Glomerular endothelial cell (primary cell): Measurements from ENCODE around the gene CLIC3. TPM values are rescaled to one million over a fixed set of nuclear protein-coding genes. Genes with fewer than 3 reads are reported as not detected.
"Not testable (repeated sequence)": the region's sequence is repeated elsewhere in the genome, so short reads cannot be mapped to it uniquely, and the experiment has no call there.

Experiments used
- DNase-seq: peaks from one replicate; pipeline ENCODE4 v3.0.0-alpha.2; 2011; ENCODE audit warnings: low read depth, low spot score; ENCODE audit errors: extremely low read depth
- total RNA-seq: library from RNA; depleted of rRNA; stranded (reverse); fragments of >200 nt; gene quantifications from 2 replicates; pipeline ENCODE4 v1.2.3, GENCODE V29; 2015

Gene CLIC3
- total RNA-seq, 1 donor from 2014 or later, result 2.3 TPM

GRCh38 chr9:137006116-137007003 is 10.0 kb upstream of the CLIC3 start:
- no peak for DNase-seq

- not testable (repeated sequence) for DNase-seq
Measured at GRCh38 chr9:137004285-137004684, 7.9 kb upstream of the CLIC3 start.

- DNase-seq, result no peak
Measured at GRCh38 chr9:137002646-137003041, 6.3 kb upstream of the CLIC3 start.

- no peak for DNase-seq
Measured at GRCh38 chr9:137001857-137002645, 5.7 kb upstream of the CLIC3 start.

GRCh38 chr9:137000177-137000930 is 4.0 kb upstream of the CLIC3 start:
- no peak for DNase-seq

GRCh38 chr9:136997830-136998234 is 1.5 kb upstream of the CLIC3 start:
- DNase-seq, result no peak

GRCh38 chr9:136997371-136997770 is 1.0 kb upstream of the CLIC3 start:
- DNase-seq, result no peak

GRCh38 chr9:136995772-136996311 is 526 bp downstream of the CLIC3 start:
- DNase-seq, result no peak

GRCh38 chr9:136995362-136995761 is 1.0 kb downstream of the CLIC3 start:
- DNase-seq, result no peak

- DNase-seq, result no peak
Measured at GRCh38 chr9:136994888-136995230, 1.5 kb downstream of the CLIC3 start.

- no peak for DNase-seq
Measured at GRCh38 chr9:136994180-136994887, 2.0 kb downstream of the CLIC3 start.

GRCh38 chr9:136992819-136993369 is 3.5 kb downstream of the CLIC3 start:
- no peak for DNase-seq

GRCh38 chr9:136991993-136992818 is 4.2 kb downstream of the CLIC3 start, which contains the start of gene PAXX:
TSS of gene PAXX (plus strand) at chr9:136992422. CDS start at chr9:136992444, 22 bp downstream.
- DNase-seq, result no peak

- DNase-seq, result no peak
Measured at GRCh38 chr9:136990242-136990911, 6.0 kb downstream of the CLIC3 start.

GRCh38 chr9:136988872-136989271 is 7.5 kb downstream of the CLIC3 start:
- DNase-seq, result no peak

GRCh38 chr9:136985853-136986252 is 10.5 kb downstream of the CLIC3 start:
- no peak for DNase-seq

GRCh38 chr9:136985027-136985602 is 11.3 kb downstream of the CLIC3 start:
- no peak for DNase-seq

GRCh38 chr9:136984464-136985026 is 11.8 kb downstream of the CLIC3 start:
- no peak for DNase-seq
